Right lobe of liver (tissue), 6 donors: ENCODE data around the gene BMAL1. TPM values are rescaled to one million over a fixed set of nuclear protein-coding genes. Genes with fewer than 3 reads are reported as not detected.
A peak's percentile ranks its signal among the peaks of the same experiment; 100 is the strongest.

ENCODE experiments used
- ATAC-seq, 4 donors: fragments of 200-7000 bp; cut with Tn5 transposase; one replicate each; pipeline ENCODE4 v1.9.1; 2020; ENCODE audit warnings: mild to moderate bottlenecking in 4 of 4, moderate library complexity in 4 of 4
- DNase-seq, 3 donors: peaks; one replicate each; pipeline ENCODE4 v3.0.0-alpha.2; 2020
- H3K27ac ChIP-seq, 3 donors: fragments of 200-600 bp; one replicate each; pipeline ENCODE4 v1.8.0; 2022
- H3K27me3 ChIP-seq, 2 donors: fragments of 200-600 bp; one replicate each; pipeline ENCODE4 v1.8.0; 2022
- H3K36me3 ChIP-seq, 4 donors: fragments of 200-600 bp; sonication (generic) in 1 of 4; one replicate each; pipeline versions ENCODE4 v1.5.1 to v1.8.0; 2017 to 2022; ENCODE audit warnings: control low read depth in 1 of 4
- H3K4me1 ChIP-seq, 4 donors: fragments of 200-600 bp; sonication (generic) in 1 of 4; one replicate each; pipeline versions ENCODE4 v1.5.1 to v1.8.0; 2017 to 2022; ENCODE audit warnings: control low read depth in 1 of 4
- H3K4me3 ChIP-seq, 3 donors: fragments of 200-600 bp; one replicate each; pipeline ENCODE4 v1.8.0; 2022
- H3K9me3 ChIP-seq, 4 donors: fragments of 200-600 bp; sonication (generic) in 1 of 4; one replicate each; pipeline versions ENCODE4 v1.5.1 to v1.8.0; 2017 to 2022; ENCODE audit warnings: control low read depth in 1 of 4
- CTCF ChIP-seq, 4 donors: fragments of 200-600 bp in 3 of 4; fragments of 450-650 bp in 1 of 4; IDR thresholded peaks; one replicate each; pipeline versions ENCODE4 v1.5.1 to v1.8.0; 2016 to 2022; ENCODE audit warnings: antibody characterized with exemption in 4 of 4, mild to moderate bottlenecking in 2 of 4
- POLR2A ChIP-seq: fragments of 450-650 bp; IDR thresholded peaks from one replicate; pipeline ENCODE4 v1.6.1; 2017; ENCODE audit warnings: antibody characterized with exemption, mild to moderate bottlenecking
- WGBS: methylation state at CpG from one replicate; pipeline ENCODE4 v1.1.6; 2018; ENCODE audit warnings: low coverage, low lambda C conversion rate; ENCODE audit not compliant: insufficient coverage; ENCODE audit errors: missing lambda C conversion rate; 5-methylcytosine and 5-hydroxymethylcytosine counted together
- intact Hi-C, 2 donors: fragments of 100-400 bp; cut with DNase I; formaldehyde crosslinking; loops; one replicate each; pipeline versions ENCODE4 v1.11.2 to v1.14.1; 2022
- total RNA-seq, 6 experiments: library from RNA; depleted of rRNA in 2 of 6; stranded (reverse); fragments of >200 nt in 2 of 6; fragmentation: NEBNext Ultra II Directional in 3 of 6; extraction: Animal tissue kit (Norgen Biotek cat#: 25700) in 3 of 6; gene quantifications; one replicate each; pipeline versions ENCODE4 v1.1.0 to v1.2.4, GENCODE V29; 2016 to 2023
- donor health status: DM: no; HTN: yes; CAD: no.
- donor health status: DM: no; HTN: no; CAD: no.
- donor health status: DM: no; HTN: no; CAD: no.
- donor health status: DM: no; HTN: yes; CAD: no.
- donor health status: DM: no; HTN: yes; CAD: no.

BMAL1 gene
- total RNA-seq, 6 experiments from 2014 or later = 9.9 to 38.0 (median 12.9) TPM

- DNase-seq = peak in 1 of 3 donors; percentile 67
- Histone ChIP-seq H3K27me3 (no peaks in the 10 kb centered on the region), H3K4me1 (peaks cover 0 to 96% (median 41%) of the 10 kb centered on the region in 4 donors), H3K4me3 (peak overlapping the region in 1 of 3 donors; percentile 10), H3K36me3 (no peaks in the 10 kb centered on the region), H3K27ac (peak overlapping the region in 1 of 3 donors; percentile 51), H3K9me3 (no peaks in the 10 kb centered on the region)
- peak in 3 of 4 donors; percentile 5 to 57 (median 51) for ATAC-seq
- TF ChIP-seq CTCF (IDR thresholded peaks at IDR 0.05) (no peak), POLR2A (no peak)
- intact Hi-C loops = loop anchor here in 1 of 2 donors (10.0 kb wide), 1 partner anchor 49 kb away; no protein-coding TSS in a partner anchor
- 44% methylated on average over 5 of the region's 6 CpGs for WGBS
These were observed 56.6 kb downstream of the BMAL1 start for GRCh38 chr11:13334034-13334786.

- 17% methylated on average over 5 of the region's 5 CpGs for WGBS
- Histone ChIP-seq H3K27me3 (no peaks in the 10 kb centered on the region), H3K4me3 (no peak overlapping the region), H3K36me3 (no peaks in the 10 kb centered on the region), H3K27ac (no peak overlapping the region), H3K9me3 (no peaks in the 10 kb centered on the region), H3K4me1 (peaks cover 0 to 95% (median 40%) of the 10 kb centered on the region in 4 donors)
- intact Hi-C loops = loop anchor here in 1 of 2 donors (10.0 kb wide), 1 partner anchor 51 kb away; no protein-coding TSS in a partner anchor
- DNase-seq (peak in 2 of 3 donors; percentile 49 to 68), ATAC-seq (peak; percentile 20 to 48 (median 36))
- TF ChIP-seq CTCF (IDR thresholded peaks at IDR 0.05) = peak; percentile 74 to 77 (median 76)
- no peak for TF ChIP-seq POLR2A
These were observed 57.7 kb downstream of the BMAL1 start for GRCh38 chr11:13335319-13335718.

DNA sequence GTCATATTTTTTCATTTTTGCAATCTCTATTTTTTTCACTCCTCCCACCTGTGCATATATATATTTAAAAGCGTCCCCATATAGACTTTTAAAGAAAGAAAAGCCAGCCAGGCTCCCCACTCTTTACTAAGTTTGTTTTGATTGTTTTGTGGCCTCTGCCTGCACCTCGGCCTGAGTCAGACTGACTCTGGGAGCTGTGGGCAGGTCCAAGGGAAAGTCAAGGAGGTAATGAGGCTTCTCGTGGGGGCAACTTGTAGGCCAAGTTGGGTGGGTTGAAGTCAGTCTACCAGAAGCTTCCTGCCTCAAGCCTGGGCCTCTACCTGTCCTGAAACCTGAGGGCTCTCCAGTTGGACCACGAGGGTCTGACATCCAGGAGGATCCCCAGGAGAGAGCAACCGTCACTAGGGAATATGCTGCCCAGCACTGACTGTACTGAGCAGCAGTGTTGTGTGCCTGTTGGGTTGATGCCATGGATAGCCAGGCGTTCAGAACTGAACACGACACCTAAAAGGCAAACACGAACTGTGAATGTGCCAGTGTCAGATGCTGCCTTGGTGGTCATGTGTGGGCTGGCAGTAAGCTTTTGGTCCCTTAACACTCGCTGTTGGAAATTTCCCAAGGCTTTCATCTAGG lies 58.8 kb downstream of the BMAL1 start:
- Histone ChIP-seq H3K36me3 (no peaks in the 10 kb centered on the region), H3K4me3 (no peak overlapping the region), H3K27me3 (no peaks in the 10 kb centered on the region), H3K27ac (no peak overlapping the region), H3K4me1 (peaks cover 0 to 95% (median 43%) of the 10 kb centered on the region in 4 donors), H3K9me3 (no peaks in the 10 kb centered on the region)
- WGBS = 48% methylated on average over 7 of the region's 9 CpGs
- TF ChIP-seq CTCF (IDR thresholded peaks at IDR 0.05) = no peak
- no peak for TF ChIP-seq POLR2A
- peak in 3 of 4 donors; percentile 10 to 44 (median 33) for ATAC-seq
- DNase-seq = peak in 2 of 3 donors; percentile 42 to 73
- intact Hi-C loops = loop anchor here in 1 of 2 donors (10.0 kb wide), 1 partner anchor 52 kb away; no protein-coding TSS in a partner anchor

DNA sequence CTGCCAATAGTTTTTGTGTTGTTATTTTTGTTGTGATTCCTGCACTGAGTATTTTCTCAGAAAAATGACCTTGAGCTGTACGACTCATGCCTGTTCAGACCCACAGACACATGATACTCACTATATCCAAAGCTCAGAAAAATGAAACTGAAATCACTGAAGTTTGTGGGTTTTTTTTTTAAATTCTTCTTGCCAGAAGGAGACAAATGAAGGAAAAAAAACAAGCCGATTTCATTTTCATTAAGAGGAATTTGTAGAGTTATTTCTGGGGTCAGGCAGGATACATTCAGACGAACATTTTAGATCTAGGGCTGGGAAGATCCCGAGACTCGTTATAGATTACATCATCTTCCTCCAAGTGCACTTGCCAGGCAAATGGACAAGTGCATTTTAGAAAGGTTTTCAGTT lies 60.4 kb downstream of the BMAL1 start:
- Histone ChIP-seq H3K36me3 (no peaks in the 10 kb centered on the region), H3K27ac (peak overlapping the region in 1 of 3 donors; percentile 43), H3K4me3 (peak overlapping the region in 1 of 3 donors; percentile 26), H3K27me3 (no peaks in the 10 kb centered on the region), H3K4me1 (peaks cover 0 to 88% (median 38%) of the 10 kb centered on the region in 4 donors), H3K9me3 (no peaks in the 10 kb centered on the region)
- ATAC-seq (no peak), DNase-seq (no peak)
- intact Hi-C loops = loop anchor here in 1 of 2 donors (10.0 kb wide), 1 partner anchor 53 kb away; no protein-coding TSS in a partner anchor
- 3% methylated on average over 5 of the region's 5 CpGs for WGBS
- TF ChIP-seq CTCF (IDR thresholded peaks at IDR 0.05) (no peak), POLR2A (no peak)
